ENCODE measurements around the gene RABGGTA. TPM values are rescaled to one million over a fixed set of nuclear protein-coding genes. Genes with fewer than 3 reads are reported as not detected.
A peak's percentile ranks its signal among the peaks of the same experiment; 100 is the strongest.

The RABGGTA gene
- total and polyA plus RNA-seq, 9 donors: 7.9 to 48.3 (median 23.1) TPM

- no peak overlapping the region for H3K4me3 ChIP-seq
- no peaks in the 10 kb centered on the region for H3K36me3 ChIP-seq
- no peaks in the 10 kb centered on the region for H3K27me3 ChIP-seq
- H3K27ac ChIP-seq: no peak overlapping the region
- TF ChIP-seq CTCF (IDR thresholded peaks at IDR 0.05) (no peak), POLR2A (IDR thresholded peaks at IDR 0.05) (no peak), EP300 (IDR thresholded peaks at IDR 0.05) (no peak)
- WGBS, 3 donors: 88 to 91% (median 91%) methylated on average over 19 of the region's 19 CpGs
- DNase-seq: peak in 3 of 5 donors; percentile 11 to 29 (median 12)
- intact Hi-C loops (cut with DNase I): no loop called here
- no peaks in the 10 kb centered on the region for H3K9me3 ChIP-seq
- H3K4me1 ChIP-seq (ENCODE audit: insufficient read depth): peaks cover 3% of the 10 kb centered on the region
These were observed 16.6 kb downstream of the RABGGTA start for GRCh38 chr14:24254630-24255392.

DNA sequence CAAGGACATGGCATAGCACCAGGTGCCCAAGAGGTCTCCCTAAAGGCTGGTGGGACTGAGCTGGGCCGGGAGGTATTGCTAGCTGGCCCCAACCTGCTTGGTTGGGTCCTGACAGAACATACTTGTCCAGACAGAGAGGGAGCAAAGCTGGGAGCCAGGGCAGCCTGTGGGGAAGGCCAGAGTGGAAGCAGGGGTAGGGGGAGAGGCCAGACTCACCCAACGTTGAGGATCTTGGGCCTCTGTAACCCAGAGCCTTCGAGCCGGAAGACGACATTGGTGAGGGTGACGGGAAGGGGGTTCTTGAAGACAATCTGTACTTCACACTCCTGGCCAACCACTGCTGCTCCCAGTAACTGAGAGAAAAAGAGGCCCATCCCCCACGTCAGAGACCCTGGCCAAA is 17.5 kb downstream of the RABGGTA start:
- DNase-seq: peak in 1 of 5 donors; percentile 20
- intact Hi-C loops (cut with DNase I): no loop called here
- H3K9me3 ChIP-seq: no peaks in the 10 kb centered on the region

GRCh38 chr14:24252289-24253124 is 18.9 kb downstream of the RABGGTA start:
- Histone ChIP-seq H3K9me3 (no peaks in the 10 kb centered on the region), H3K27me3 (no peaks in the 10 kb centered on the region), H3K27ac (no peak overlapping the region), H3K4me1 (ENCODE audit: insufficient read depth) (no peaks in the 10 kb centered on the region), H3K4me3 (no peak overlapping the region), H3K36me3 (no peaks in the 10 kb centered on the region)
- 79 to 85% (median 80%) methylated on average over 11 of the region's 11 CpGs for WGBS, 3 donors
- intact Hi-C loops (cut with DNase I): no loop called here
- peak in 1 of 5 donors; percentile 22 for DNase-seq
- TF ChIP-seq POLR2A (IDR thresholded peaks at IDR 0.05) (no peak), EP300 (IDR thresholded peaks at IDR 0.05) (no peak), CTCF (IDR thresholded peaks at IDR 0.05) (no peak)

More for the DNA sequence above, 17.5 kb downstream of the RABGGTA start:
- Histone ChIP-seq H3K27me3 (no peaks in the 10 kb centered on the region), H3K27ac (no peak overlapping the region), H3K4me1 (ENCODE audit: insufficient read depth) (peaks cover 1% of the 10 kb centered on the region), H3K36me3 (no peaks in the 10 kb centered on the region), H3K4me3 (no peak overlapping the region)
- WGBS, 3 donors: 82 to 86% (median 82%) methylated on average over 7 of the region's 7 CpGs
- TF ChIP-seq EP300 (IDR thresholded peaks at IDR 0.05): no peak
- TF ChIP-seq POLR2A (IDR thresholded peaks at IDR 0.05): no peak
- TF ChIP-seq CTCF (IDR thresholded peaks at IDR 0.05): no peak

- H3K36me3 ChIP-seq: no peaks in the 10 kb centered on the region
- H3K27ac ChIP-seq: no peak overlapping the region
- no peaks in the 10 kb centered on the region for H3K27me3 ChIP-seq
- intact Hi-C loops (cut with DNase I): no loop called here
- WGBS, 3 donors: 86 to 100% (median 91%) methylated on average over 1 of the region's 1 CpG
- peak in 1 of 5 donors; percentile 6 for DNase-seq
- no peaks in the 10 kb centered on the region for H3K4me1 ChIP-seq (ENCODE audit: insufficient read depth)
- no peak overlapping the region for H3K4me3 ChIP-seq
- no peaks in the 10 kb centered on the region for H3K9me3 ChIP-seq
- TF ChIP-seq CTCF (IDR thresholded peaks at IDR 0.05) (no peak), EP300 (IDR thresholded peaks at IDR 0.05) (no peak), POLR2A (IDR thresholded peaks at IDR 0.05) (no peak)
These were observed 19.5 kb downstream of the RABGGTA start for GRCh38 chr14:24251880-24252288.

Measured in ovary (tissue), 9 donors.